ES-I3 (cell line): Measurements from ENCODE around the gene OR10C1.

Experiments used
- H3K36me3 ChIP-seq: 2 replicates; pipeline ENCODE4 v1.6.1; 2013; ENCODE audit warnings: mild to moderate bottlenecking, low read length, control low read depth, moderate library complexity; ENCODE audit not compliant: insufficient read depth
- H3K4me1 ChIP-seq: 2 replicates; pipeline ENCODE4 v1.6.1; 2013; ENCODE audit warnings: mild to moderate bottlenecking, control low read depth, low read length; ENCODE audit not compliant: insufficient read depth
- H3K9ac ChIP-seq: 2 replicates; pipeline ENCODE4 v1.6.1; 2013; ENCODE audit warnings: low read depth, mild to moderate bottlenecking, low read length, moderate library complexity
- H3K9me3 ChIP-seq: 2 replicates; pipeline ENCODE4 v1.6.1; 2013; ENCODE audit warnings: mild to moderate bottlenecking, low read length, moderate library complexity; ENCODE audit not compliant: control insufficient read depth, insufficient read depth

OR10C1 gene

GRCh38 chr6:29488874-29489273, 49.8 kb downstream of the OR10C1 start:
- Histone ChIP-seq H3K9me3 (no peaks in the 10 kb centered on the region), H3K9ac (no peak overlapping the region), H3K4me1 (no peaks in the 10 kb centered on the region), H3K36me3 (no peaks in the 10 kb centered on the region)

- H3K4me1 ChIP-seq: no peaks in the 10 kb centered on the region
- H3K9ac ChIP-seq: no peak overlapping the region
These were observed 50.2 kb downstream of the OR10C1 start for GRCh38 chr6:29489286-29489685.

DNA sequence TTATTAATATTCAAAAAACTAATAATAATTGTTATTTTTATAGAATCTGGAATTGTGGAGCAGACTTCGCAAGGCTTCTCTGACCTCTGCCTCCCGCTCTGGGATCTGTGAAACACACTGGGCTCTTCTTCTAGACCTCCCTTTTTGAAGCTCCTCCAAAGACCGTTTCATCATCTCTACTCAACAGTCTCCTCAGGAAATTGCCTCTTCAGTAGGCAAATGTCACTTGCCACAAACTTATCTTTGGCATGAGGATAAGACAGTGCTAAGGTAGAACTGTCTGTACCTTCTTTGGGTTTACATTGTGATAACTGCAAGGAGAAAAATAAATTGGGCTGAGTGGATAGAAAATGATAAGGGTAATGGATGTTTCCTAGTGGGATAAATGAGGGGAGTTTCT, 50.9 kb downstream of the OR10C1 start:
- Histone ChIP-seq H3K36me3 (no peaks in the 10 kb centered on the region), H3K4me1 (no peaks in the 10 kb centered on the region), H3K9ac (no peak overlapping the region), H3K9me3 (no peaks in the 10 kb centered on the region)

More at GRCh38 chr6:29489286-29489685, 50.2 kb downstream of the OR10C1 start:
- Histone ChIP-seq H3K36me3 (no peaks in the 10 kb centered on the region), H3K9me3 (no peaks in the 10 kb centered on the region)

DNA sequence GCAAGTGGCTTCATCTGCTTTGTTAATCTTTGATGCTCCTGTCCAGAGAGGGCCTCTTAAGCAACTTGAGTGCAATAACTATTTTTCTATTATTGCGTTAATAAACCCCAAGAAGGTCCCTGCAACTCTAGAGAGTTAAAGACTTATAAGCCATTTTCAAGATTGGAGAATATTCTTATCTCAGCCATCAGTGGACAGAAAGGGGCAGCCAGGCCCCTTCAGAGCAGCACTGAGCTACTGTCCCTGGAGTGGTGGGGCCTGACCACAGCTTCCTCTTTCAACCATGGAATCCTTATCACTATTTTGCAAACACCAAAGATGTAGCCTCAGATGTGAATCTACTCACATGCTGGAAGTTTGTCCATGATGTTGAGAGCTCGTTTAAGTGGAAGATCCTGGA, 51.4 kb downstream of the OR10C1 start:
- Histone ChIP-seq H3K4me1 (no peaks in the 10 kb centered on the region), H3K9me3 (no peaks in the 10 kb centered on the region), H3K9ac (no peak overlapping the region), H3K36me3 (no peaks in the 10 kb centered on the region)
